ENCODE data around the gene STX5. TPM values are rescaled to one million over a fixed set of nuclear protein-coding genes. Genes with fewer than 3 reads are reported as not detected.
A peak's percentile ranks its signal among the peaks of the same experiment; 100 is the strongest.
"Not testable (repeated sequence)": the region's sequence is repeated elsewhere in the genome, so short reads cannot be mapped to it uniquely, and the experiment has no call there.

Gene STX5, protein sequence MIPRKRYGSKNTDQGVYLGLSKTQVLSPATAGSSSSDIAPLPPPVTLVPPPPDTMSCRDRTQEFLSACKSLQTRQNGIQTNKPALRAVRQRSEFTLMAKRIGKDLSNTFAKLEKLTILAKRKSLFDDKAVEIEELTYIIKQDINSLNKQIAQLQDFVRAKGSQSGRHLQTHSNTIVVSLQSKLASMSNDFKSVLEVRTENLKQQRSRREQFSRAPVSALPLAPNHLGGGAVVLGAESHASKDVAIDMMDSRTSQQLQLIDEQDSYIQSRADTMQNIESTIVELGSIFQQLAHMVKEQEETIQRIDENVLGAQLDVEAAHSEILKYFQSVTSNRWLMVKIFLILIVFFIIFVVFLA
- total RNA-seq, result 32.8 TPM

- peak; percentile 100 for DNase-seq
Measured at GRCh38 chr11:62831520-62832335, at the start of gene STX5. Gene STX5 (minus strand): TSS chr11:62832051. CDS start chr11:62831243, 808 bp downstream.

DNA sequence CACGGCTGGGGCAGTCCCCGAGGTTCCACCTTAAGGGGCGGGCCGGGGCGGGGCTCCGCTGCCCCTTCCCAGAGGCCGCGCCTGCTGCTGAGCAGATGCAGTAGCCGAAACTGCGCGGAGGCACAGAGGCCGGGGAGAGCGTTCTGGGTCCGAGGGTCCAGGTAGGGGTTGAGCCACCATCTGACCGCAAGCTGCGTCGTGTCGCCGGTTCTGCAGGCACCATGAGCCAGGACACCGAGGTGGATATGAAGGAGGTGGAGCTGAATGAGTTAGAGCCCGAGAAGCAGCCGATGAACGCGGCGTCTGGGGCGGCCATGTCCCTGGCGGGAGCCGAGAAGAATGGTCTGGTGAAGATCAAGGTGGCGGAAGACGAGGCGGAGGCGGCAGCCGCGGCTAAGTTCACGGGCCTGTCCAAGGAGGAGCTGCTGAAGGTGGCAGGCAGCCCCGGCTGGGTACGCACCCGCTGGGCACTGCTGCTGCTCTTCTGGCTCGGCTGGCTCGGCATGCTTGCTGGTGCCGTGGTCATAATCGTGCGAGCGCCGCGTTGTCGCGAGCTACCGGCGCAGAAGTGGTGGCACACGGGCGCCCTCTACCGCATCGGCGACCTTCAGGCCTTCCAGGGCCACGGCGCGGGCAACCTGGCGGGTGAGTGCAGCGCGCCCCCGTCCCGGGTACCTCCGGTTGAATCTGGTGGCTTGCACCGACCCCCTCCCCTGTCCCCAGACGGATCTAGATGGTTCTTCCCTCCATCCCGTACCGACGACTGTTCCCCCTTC, 49.1 kb upstream of the STX5 start, which contains the start of gene SLC3A2:
TSS of gene SLC3A2 (plus strand) at position 94 of the 776 bp plus-strand sequence. CDS start at position 222, 128 bp downstream.
- DNase-seq, result peak; percentile 87

DNA sequence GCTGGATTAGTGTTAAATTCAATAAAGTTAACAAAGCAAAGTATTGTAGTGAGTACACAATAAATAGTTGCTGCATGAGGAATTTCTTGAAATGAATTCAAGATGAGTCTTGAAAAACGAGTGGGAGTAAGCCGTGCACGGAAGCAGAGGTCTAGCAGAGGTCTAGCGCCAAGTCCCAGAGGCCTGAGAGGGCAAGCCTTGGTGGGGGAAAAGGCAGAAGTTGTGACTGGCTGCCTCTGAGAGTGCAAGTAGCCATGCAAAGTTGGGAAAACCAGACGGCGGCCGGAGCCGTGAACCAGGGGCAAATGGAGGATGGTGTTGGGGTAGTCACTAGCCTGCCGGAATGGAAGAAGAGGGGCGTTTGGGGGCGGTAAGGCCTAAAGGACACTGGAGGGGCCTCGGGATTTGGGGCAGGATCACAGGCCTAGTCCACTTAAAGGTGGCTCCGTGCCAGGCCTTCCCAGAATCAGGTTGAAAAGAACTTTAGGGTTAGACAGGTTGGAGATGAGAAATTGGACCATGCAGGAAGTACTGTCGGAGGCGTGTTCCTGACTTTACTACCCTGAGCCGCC, 48.5 kb upstream of the STX5 start:
- DNase-seq, result no peak

- no peak for DNase-seq
Measured at GRCh38 chr11:62879235-62879978, 47.6 kb upstream of the STX5 start.

DNA sequence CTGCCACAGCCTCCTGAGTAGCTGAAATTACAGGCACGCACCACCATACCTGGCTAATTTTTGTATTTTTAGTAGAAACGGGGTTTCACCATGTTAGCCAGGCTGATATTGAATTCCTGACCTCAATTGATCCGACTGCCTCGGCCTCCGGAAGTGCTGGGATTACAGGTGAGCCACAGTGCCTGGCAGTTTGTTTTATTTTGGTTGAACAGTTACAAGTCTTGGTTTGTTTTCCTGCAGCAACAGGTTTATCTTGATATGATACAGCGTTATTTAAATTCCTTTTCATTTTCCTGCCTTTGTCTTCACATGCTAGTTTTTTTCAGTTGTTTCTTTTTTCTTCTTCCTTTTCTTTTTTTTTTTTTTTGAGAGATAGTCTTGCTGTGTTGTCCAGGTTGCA, 44.9 kb upstream of the STX5 start:
- DNase-seq, result no peak

- no peak for DNase-seq
Measured at GRCh38 chr11:62875698-62876478, 44.0 kb upstream of the STX5 start.

DNA sequence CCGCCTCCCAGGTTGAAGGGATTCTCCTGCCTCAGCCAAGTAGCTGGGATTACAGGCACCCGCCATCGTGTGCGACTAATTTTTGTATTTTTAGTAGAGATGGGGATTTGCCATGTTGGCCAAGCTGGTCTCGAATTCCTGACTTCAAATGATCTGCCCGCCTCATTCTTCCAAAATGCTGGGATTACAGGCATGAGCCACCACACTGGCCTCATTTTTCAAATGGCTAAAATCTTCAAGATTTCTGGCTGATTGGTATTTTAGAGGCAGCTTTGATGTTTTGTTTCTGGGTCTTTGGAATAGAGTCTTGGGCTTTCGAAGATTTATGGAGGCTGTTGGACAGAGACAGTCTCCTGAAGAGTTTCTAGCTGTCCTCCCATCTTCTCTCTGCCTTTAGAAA, 43.0 kb upstream of the STX5 start:
- no peak for DNase-seq

- no peak for DNase-seq
Measured at GRCh38 chr11:62865635-62866034, 33.8 kb upstream of the STX5 start.

- DNase-seq, result no peak
Measured at GRCh38 chr11:62863687-62864335, 32.0 kb upstream of the STX5 start.

GRCh38 chr11:62861564-62862192, 29.8 kb upstream of the STX5 start:
- DNase-seq, result not testable (repeated sequence)

DNA sequence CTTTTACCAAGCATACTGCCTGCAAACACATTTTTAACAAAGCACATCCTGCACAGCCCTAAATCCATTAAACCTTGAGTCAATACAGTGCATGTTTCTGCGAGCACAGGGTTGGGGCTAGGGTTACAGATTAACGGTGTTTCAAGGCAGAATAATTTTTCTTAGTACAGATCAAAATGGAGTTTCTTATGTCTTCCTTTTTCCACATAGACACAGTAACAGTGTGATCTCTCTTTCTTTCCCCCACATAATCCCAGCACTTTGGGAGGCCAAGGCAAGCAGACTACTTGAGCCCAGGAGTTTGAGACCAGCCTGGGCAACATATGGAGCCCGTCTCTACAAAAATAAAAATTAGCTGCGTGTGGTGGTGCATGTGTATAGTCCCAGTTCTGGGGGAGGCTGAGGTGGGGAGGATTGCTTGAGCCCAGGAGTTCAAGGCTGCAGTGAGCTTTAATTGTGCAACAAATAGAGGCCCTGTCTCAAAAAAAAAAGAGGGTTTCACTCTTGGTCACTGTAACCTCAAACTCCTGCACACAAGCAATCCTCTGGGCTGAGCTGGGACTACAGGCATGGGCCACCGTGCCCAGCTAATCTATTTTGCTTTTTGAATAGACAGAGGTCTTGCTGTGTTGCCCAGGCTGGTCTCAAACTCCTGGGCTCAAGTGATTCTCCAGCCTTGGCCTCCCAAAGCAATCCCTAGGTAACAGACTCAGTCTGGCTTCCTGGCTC, 29.1 kb upstream of the STX5 start:
- no peak for DNase-seq

DNA sequence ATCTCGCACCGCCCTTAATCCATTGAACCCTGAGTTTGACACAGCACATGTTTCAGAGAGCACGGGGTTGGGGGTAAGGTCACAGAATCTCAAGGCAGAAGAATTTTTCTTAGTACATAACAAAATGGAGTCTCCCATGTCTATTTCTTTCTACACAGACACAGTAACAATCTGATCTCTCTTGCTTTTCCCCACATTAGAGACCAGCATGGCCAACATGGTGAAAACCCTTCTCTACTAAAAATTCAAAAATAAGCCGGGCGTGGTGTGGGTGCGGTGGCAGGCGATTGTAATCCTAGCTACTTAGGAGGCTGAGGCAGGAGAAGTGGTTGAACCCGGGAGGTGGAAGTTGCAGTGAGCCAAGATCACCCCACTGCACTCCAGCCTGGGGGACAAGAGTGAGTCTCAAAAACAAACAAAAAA, 27.4 kb upstream of the STX5 start:
- not testable (repeated sequence) for DNase-seq

DNA sequence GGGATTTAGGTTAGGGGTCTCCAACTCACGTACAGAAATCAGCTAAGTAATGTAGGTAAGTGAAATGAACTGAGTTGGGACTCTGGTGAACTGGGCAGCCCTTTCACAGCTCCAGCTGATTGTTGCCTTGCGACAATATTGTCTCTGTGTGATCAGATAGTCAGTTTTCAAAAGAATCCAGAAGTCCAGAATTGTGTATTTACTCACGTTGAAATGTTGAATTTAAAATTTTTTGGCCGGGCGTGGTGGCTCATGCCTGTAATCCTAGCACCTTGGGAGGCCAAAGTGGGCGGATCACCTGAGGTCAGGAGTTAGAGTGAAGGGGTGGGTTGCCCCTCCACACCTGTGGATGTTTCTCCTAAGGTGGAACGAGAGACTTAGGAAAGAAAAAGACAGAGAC, 26.4 kb upstream of the STX5 start:
- no peak for DNase-seq

GRCh38 chr11:62857541-62857982, 25.7 kb upstream of the STX5 start:
- DNase-seq, result no peak

GRCh38 chr11:62856333-62856895, 24.6 kb upstream of the STX5 start:
- no peak for DNase-seq

DNA sequence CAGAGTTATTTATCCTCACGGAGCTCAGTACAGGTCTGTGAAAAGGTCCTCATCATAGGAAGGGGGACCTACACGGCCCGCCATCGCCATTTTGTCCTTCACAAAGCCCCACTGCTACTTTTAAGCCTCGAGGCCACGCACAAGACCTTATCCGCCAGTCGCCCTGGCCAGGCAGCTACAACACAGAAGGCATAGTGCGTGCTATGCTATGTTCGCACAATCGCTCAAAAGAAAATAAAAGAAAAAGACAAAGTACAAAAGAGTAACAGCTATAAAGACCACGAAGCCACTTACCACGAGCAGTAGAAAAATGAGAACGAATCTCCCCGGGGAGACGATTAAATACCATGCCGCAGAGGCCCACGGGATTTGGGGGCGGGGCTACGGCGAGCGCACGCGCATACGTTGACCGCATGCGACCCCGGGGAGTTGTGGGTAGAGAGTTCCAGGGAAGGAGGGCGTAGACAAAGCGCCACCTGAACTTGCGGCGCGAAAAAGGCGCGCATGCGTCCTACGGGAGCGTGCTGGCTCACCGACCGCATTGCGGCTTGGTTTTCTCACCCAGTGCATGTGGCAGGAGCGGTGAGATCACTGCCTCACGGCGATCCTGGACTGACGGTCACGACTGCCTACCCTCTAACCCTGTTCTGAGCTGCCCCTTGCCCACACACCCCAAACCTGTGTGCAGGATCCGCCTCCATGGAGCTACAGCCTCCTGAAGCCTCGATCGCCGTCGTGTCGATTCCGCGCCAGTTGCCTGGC, 23.9 kb upstream of the STX5 start:
- peak; percentile 93 for DNase-seq

DNA sequence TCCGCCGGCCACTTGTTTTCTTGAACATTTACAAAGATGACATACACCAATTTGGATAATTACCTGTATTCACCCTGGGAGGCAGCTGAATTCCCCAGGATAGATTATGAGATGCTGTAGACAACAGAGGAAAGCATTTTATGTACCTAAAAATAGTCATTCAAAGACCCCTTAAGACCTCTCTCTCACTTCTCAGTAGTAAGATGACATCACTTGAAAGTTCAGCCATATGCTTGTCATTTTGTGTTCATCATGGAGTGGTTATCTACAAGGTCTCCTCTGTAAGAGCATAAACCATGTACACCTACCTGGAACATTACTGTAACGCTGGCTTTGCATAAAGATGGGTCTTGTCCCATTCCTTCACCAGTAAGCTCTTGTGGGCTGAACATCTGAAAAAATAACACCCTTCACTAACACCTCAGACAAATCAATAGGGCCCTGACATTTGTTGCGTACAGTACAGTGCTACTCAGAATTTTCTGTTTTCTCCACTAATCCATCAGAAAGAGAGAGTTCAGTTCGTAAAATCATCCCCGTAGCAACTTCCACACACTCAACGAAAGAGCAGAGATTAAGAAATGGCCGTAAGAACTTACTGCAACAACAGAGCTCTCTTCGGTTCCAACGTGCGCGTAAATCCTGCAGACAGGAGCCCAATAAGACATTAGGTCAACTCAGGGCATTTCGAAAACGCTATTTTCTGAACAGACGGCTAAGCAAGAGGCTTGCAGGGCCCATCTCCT, 23.1 kb upstream of the STX5 start:
- DNase-seq, result no peak
